ENCODE results near the gene MOB3B. TPM values are rescaled to one million over a fixed set of nuclear protein-coding genes. Genes with fewer than 3 reads are reported as not detected.

MOB3B gene
- total RNA-seq, 1 donor = under 0.01 TPM

GRCh38 chr9:27475057-27475595, 54.5 kb downstream of the MOB3B start:
- H3K4me1 ChIP-seq (ENCODE audit: insufficient read depth, low read length) = no peaks in the 10 kb centered on the region
- H3K27me3 ChIP-seq (ENCODE audit: insufficient read depth, low read length) = no peaks in the 10 kb centered on the region
- no peak overlapping the region for H3K27ac ChIP-seq (ENCODE audit: low read depth, low read length)
- no peak overlapping the region for H3K4me3 ChIP-seq (ENCODE audit: insufficient read depth, low read length)
- no peak for TF ChIP-seq CTCF (IDR thresholded peaks at IDR 0.05; ENCODE audit: extremely low read depth, low read depth, low read length)
- no peaks in the 10 kb centered on the region for H3K9me3 ChIP-seq (ENCODE audit: low read depth, low read length)
- no peaks in the 10 kb centered on the region for H3K36me3 ChIP-seq (ENCODE audit: insufficient read depth, low read length)
- H2AFZ ChIP-seq (ENCODE audit: low read length) = no peak overlapping the region
- H4K20me1 ChIP-seq (ENCODE audit: insufficient read depth, low read length) = no peaks in the 10 kb centered on the region
- no peak for DNase-seq (ENCODE audit: insufficient read length, low spot score, missing footprints)
- no peaks in the 10 kb centered on the region for H3K79me2 ChIP-seq (ENCODE audit: insufficient read depth, low read length)
- H3K4me2 ChIP-seq (ENCODE audit: insufficient read depth, low read length) = no peak overlapping the region

- TF ChIP-seq CTCF (IDR thresholded peaks at IDR 0.05; ENCODE audit: extremely low read depth, low read depth, low read length) = no peak
- DNase-seq (ENCODE audit: insufficient read length, low spot score, missing footprints) = no peak
- Histone ChIP-seq H3K79me2 (ENCODE audit: insufficient read depth, low read length) (no peaks in the 10 kb centered on the region), H3K4me2 (ENCODE audit: insufficient read depth, low read length) (no peak overlapping the region), H2AFZ (ENCODE audit: low read length) (no peak overlapping the region), H3K36me3 (ENCODE audit: insufficient read depth, low read length) (no peaks in the 10 kb centered on the region), H4K20me1 (ENCODE audit: insufficient read depth, low read length) (no peaks in the 10 kb centered on the region), H3K27ac (ENCODE audit: low read depth, low read length) (no peak overlapping the region), H3K4me1 (ENCODE audit: insufficient read depth, low read length) (no peaks in the 10 kb centered on the region), H3K9me3 (ENCODE audit: low read depth, low read length) (no peaks in the 10 kb centered on the region), H3K4me3 (ENCODE audit: insufficient read depth, low read length) (no peak overlapping the region), H3K27me3 (ENCODE audit: insufficient read depth, low read length) (no peaks in the 10 kb centered on the region)
Observed at GRCh38 chr9:27474305-27474704, 55.3 kb downstream of the MOB3B start.

GRCh38 chr9:27473111-27473529, 56.5 kb downstream of the MOB3B start:
- H3K9me3 ChIP-seq (ENCODE audit: low read depth, low read length) = no peaks in the 10 kb centered on the region

GRCh38 chr9:27472195-27472594, 57.4 kb downstream of the MOB3B start:
- H3K27ac ChIP-seq (ENCODE audit: low read depth, low read length) = no peak overlapping the region
- H2AFZ ChIP-seq (ENCODE audit: low read length) = no peak overlapping the region
- no peaks in the 10 kb centered on the region for H3K4me1 ChIP-seq (ENCODE audit: insufficient read depth, low read length)
- no peaks in the 10 kb centered on the region for H3K36me3 ChIP-seq (ENCODE audit: insufficient read depth, low read length)
- DNase-seq (ENCODE audit: insufficient read length, low spot score, missing footprints) = no peak
- H4K20me1 ChIP-seq (ENCODE audit: insufficient read depth, low read length) = no peaks in the 10 kb centered on the region
- H3K79me2 ChIP-seq (ENCODE audit: insufficient read depth, low read length) = no peaks in the 10 kb centered on the region
- no peak for TF ChIP-seq CTCF (IDR thresholded peaks at IDR 0.05; ENCODE audit: extremely low read depth, low read depth, low read length)
- H3K4me3 ChIP-seq (ENCODE audit: insufficient read depth, low read length) = no peak overlapping the region
- no peak overlapping the region for H3K4me2 ChIP-seq (ENCODE audit: insufficient read depth, low read length)
- no peaks in the 10 kb centered on the region for H3K9me3 ChIP-seq (ENCODE audit: low read depth, low read length)
- H3K27me3 ChIP-seq (ENCODE audit: insufficient read depth, low read length) = no peaks in the 10 kb centered on the region

More at GRCh38 chr9:27473111-27473529, 56.5 kb downstream of the MOB3B start:
- Histone ChIP-seq H2AFZ (ENCODE audit: low read length) (no peak overlapping the region), H3K36me3 (ENCODE audit: insufficient read depth, low read length) (no peaks in the 10 kb centered on the region), H3K4me1 (ENCODE audit: insufficient read depth, low read length) (no peaks in the 10 kb centered on the region), H3K4me3 (ENCODE audit: insufficient read depth, low read length) (no peak overlapping the region), H3K27me3 (ENCODE audit: insufficient read depth, low read length) (no peaks in the 10 kb centered on the region), H4K20me1 (ENCODE audit: insufficient read depth, low read length) (no peaks in the 10 kb centered on the region), H3K27ac (ENCODE audit: low read depth, low read length) (no peak overlapping the region), H3K79me2 (ENCODE audit: insufficient read depth, low read length) (no peaks in the 10 kb centered on the region), H3K4me2 (ENCODE audit: insufficient read depth, low read length) (no peak overlapping the region)
- TF ChIP-seq CTCF (IDR thresholded peaks at IDR 0.05; ENCODE audit: extremely low read depth, low read depth, low read length) = no peak
- peak; percentile 30 for DNase-seq (ENCODE audit: insufficient read length, low spot score, missing footprints)

All from osteoblast (primary cell).